Mesothelial cell of epicardium (in vitro differentiated cells): ENCODE measurements around the gene LIN28A. TPM values are rescaled to one million over a fixed set of nuclear protein-coding genes. Genes with fewer than 3 reads are reported as not detected.

Source experiments
- DNase-seq, 2 experiments: peaks; one replicate each; pipeline ENCODE4 v3.0.0; 2021; ENCODE audit warnings: low spot score in 2 of 2; ENCODE audit not compliant: unreplicated experiment in 2 of 2
- H3K27ac Mint-ChIP-seq: 2 replicates; pipeline ENCODE4 v1.8.0; 2021; ENCODE audit warnings: mixed read lengths
- H3K27me3 Mint-ChIP-seq: 2 replicates; pipeline ENCODE4 v1.8.0; 2021; ENCODE audit warnings: low read depth, mixed read lengths
- H3K36me3 Mint-ChIP-seq: 2 replicates; pipeline ENCODE4 v1.8.0; 2021; ENCODE audit warnings: mixed read lengths
- H3K4me1 Mint-ChIP-seq: 2 replicates; pipeline ENCODE4 v1.8.0; 2021; ENCODE audit warnings: mixed read lengths
- H3K4me3 Mint-ChIP-seq: 2 replicates; pipeline ENCODE4 v1.8.0; 2021; ENCODE audit warnings: mild to moderate bottlenecking, moderate library complexity, mixed read lengths
- H3K9me3 Mint-ChIP-seq: 2 replicates; pipeline ENCODE4 v1.8.0; 2021; ENCODE audit warnings: mixed read lengths
- total RNA-seq: library from RNA; stranded (reverse); gene quantifications from 3 replicates; pipeline ENCODE4 v1.2.1, GENCODE V29; 2021
- TF ChIP-seq, protein P1 (sequence below): fragments of 200-600 bp; sonication (generic); IDR thresholded peaks from one replicate; pipeline ENCODE4 v1.5.0; 2021; ENCODE audit warnings: antibody characterized with exemption; ENCODE audit not compliant: unreplicated experiment

Gene LIN28A
- total RNA-seq, 1 donor from 2014 or later = 0.09 TPM

GRCh38 chr1:26478159-26478558, 67.5 kb downstream of the LIN28A start:
- no peaks in the 10 kb centered on the region for H3K27me3 Mint-ChIP-seq
- H3K4me3 Mint-ChIP-seq = no peak overlapping the region
- TF ChIP-seq, protein P1, sequence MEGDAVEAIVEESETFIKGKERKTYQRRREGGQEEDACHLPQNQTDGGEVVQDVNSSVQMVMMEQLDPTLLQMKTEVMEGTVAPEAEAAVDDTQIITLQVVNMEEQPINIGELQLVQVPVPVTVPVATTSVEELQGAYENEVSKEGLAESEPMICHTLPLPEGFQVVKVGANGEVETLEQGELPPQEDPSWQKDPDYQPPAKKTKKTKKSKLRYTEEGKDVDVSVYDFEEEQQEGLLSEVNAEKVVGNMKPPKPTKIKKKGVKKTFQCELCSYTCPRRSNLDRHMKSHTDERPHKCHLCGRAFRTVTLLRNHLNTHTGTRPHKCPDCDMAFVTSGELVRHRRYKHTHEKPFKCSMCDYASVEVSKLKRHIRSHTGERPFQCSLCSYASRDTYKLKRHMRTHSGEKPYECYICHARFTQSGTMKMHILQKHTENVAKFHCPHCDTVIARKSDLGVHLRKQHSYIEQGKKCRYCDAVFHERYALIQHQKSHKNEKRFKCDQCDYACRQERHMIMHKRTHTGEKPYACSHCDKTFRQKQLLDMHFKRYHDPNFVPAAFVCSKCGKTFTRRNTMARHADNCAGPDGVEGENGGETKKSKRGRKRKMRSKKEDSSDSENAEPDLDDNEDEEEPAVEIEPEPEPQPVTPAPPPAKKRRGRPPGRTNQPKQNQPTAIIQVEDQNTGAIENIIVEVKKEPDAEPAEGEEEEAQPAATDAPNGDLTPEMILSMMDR = no peak
- no peak for DNase-seq
- peaks cover 21% of the 10 kb centered on the region for H3K4me1 Mint-ChIP-seq
- no peak overlapping the region for H3K27ac Mint-ChIP-seq
- H3K9me3 Mint-ChIP-seq = no peaks in the 10 kb centered on the region
- peaks cover 39% of the 10 kb centered on the region for H3K36me3 Mint-ChIP-seq

GRCh38 chr1:26478988-26479387, 68.4 kb downstream of the LIN28A start:
- H3K27ac Mint-ChIP-seq = no peak overlapping the region
- H3K36me3 Mint-ChIP-seq = peaks cover 36% of the 10 kb centered on the region
- no peak overlapping the region for H3K4me3 Mint-ChIP-seq
- DNase-seq = no peak
- H3K27me3 Mint-ChIP-seq = no peaks in the 10 kb centered on the region
- no peaks in the 10 kb centered on the region for H3K9me3 Mint-ChIP-seq
- TF ChIP-seq, protein P1 = no peak
- H3K4me1 Mint-ChIP-seq = peaks cover 14% of the 10 kb centered on the region

Other genes starting within 250 kb of the LIN28A start
- not detected in 3 replicates for gene C1orf232, start 241.9 kb upstream of the LIN28A start, total RNA-seq
- 27.1 to 28.7 TPM (median 28.6 TPM) in 3 replicates for gene ZNF593, start 240.9 kb upstream of the LIN28A start, total RNA-seq
- gene ZNF593OS, start 239.0 kb upstream of the LIN28A start, total RNA-seq = not detected in 3 replicates
- gene CNKSR1, start 233.3 kb upstream of the LIN28A start, total RNA-seq = 50.2 to 53.9 TPM (median 52.2 TPM) in 3 replicates
- gene CATSPER4, start 220.2 kb upstream of the LIN28A start, total RNA-seq = 0.27 to 0.38 TPM (median 0.29 TPM) in 3 replicates
- gene CEP85, start 176.6 kb upstream of the LIN28A start, total RNA-seq = 18.2 to 22.7 TPM (median 20.3 TPM) in 3 replicates
- 35.6 to 37.4 TPM (median 36.3 TPM) in 3 replicates for gene SH3BGRL3, start 130.7 kb upstream of the LIN28A start, total RNA-seq
- 28.3 to 29.6 TPM (median 29.6 TPM) in 3 replicates for gene UBXN11, start 104.2 kb upstream of the LIN28A start, total RNA-seq
- gene CD52, start 92.9 kb upstream of the LIN28A start, total RNA-seq = 1.1 to 1.9 TPM (median 1.6 TPM) in 3 replicates
- 9.4 to 10.9 TPM (median 10.3 TPM) in 3 replicates for gene CRYBG2, start 56.7 kb upstream of the LIN28A start, total RNA-seq
- not detected in 3 replicates for gene ZNF683, start 38.1 kb upstream of the LIN28A start, total RNA-seq
- 47.5 to 52.0 TPM (median 49.5 TPM) in 3 replicates for gene DHDDS, start 21.5 kb downstream of the LIN28A start, total RNA-seq
- gene HMGN2, start 61.6 kb downstream of the LIN28A start, total RNA-seq = 466 to 497 TPM (median 481 TPM) in 3 replicates
- 18.1 to 20.2 TPM (median 19.4 TPM) in 3 replicates for gene RPS6KA1, start 118.9 kb downstream of the LIN28A start, total RNA-seq